HepG2 (cell line): Measurements from ENCODE around the gene LDHAL6B. TPM values are rescaled to one million over a fixed set of nuclear protein-coding genes. Genes with fewer than 3 reads are reported as not detected.
A peak's percentile ranks its signal among the peaks of the same experiment; 100 is the strongest.

Experiments used
- ADNP ChIP-seq: sonication (generic); formaldehyde crosslinking; IDR thresholded peaks from 2 replicates; pipeline ENCODE4 v1.4.0; 2020; ENCODE audit warnings: missing genetic modification reagents
- BCL6 ChIP-seq: IDR thresholded peaks from 2 replicates; pipeline ENCODE4 v1.6.1; 2016; ENCODE audit warnings: missing genetic modification reagents, missing compliant biosample characterization
- ELF3 ChIP-seq: IDR thresholded peaks from 2 replicates; pipeline ENCODE4 v1.6.1; 2016; ENCODE audit warnings: missing genetic modification reagents, missing compliant biosample characterization
- GABPA ChIP-seq, 2 experiments: IDR thresholded peaks; 2 replicates each; pipeline ENCODE4 v1.6.1; 2011 to 2016; ENCODE audit warnings: low read depth in 2 of 2, low read length in 1 of 2, missing biosample characterization in 1 of 2, missing genetic modification characterization in 1 of 2
- KLF9 ChIP-seq: IDR thresholded peaks from 2 replicates; pipeline ENCODE4 v1.6.1; 2016; ENCODE audit warnings: low read depth
- LRRFIP1 ChIP-seq: sonication (generic); formaldehyde crosslinking; conservative IDR thresholded peaks from 2 replicates; pipeline ENCODE4 v1.4.0; 2020; ENCODE audit warnings: missing genetic modification reagents
- MED8 ChIP-seq: sonication (generic); formaldehyde crosslinking; IDR thresholded peaks from 2 replicates; pipeline ENCODE4 v1.8.1; 2023; ENCODE audit warnings: mild to moderate bottlenecking, missing genetic modification reagents; ENCODE audit not compliant: insufficient replicate concordance
- RAD51 ChIP-seq: fragments of 450-650 bp; IDR thresholded peaks from 2 replicates; pipeline ENCODE4 v1.6.1; 2016; ENCODE audit warnings: borderline replicate concordance
- RBFOX2 ChIP-seq: fragments of 200-400 bp; formaldehyde crosslinking; IDR thresholded peaks from 2 replicates; pipeline ENCODE4 v1.6.1; 2017; ENCODE audit warnings: low read depth, mild to moderate bottlenecking, low read length
- RCOR2 ChIP-seq: IDR thresholded peaks from 2 replicates; pipeline ENCODE4 v1.6.1; 2016; ENCODE audit warnings: missing biosample characterization, missing genetic modification reagents
- SIX1 ChIP-seq: sonication (generic); formaldehyde crosslinking; IDR thresholded peaks from 2 replicates; pipeline ENCODE4 v1.4.0; 2020; ENCODE audit warnings: missing genetic modification reagents, borderline replicate concordance
- TFDP2 ChIP-seq: sonication (generic); formaldehyde crosslinking; IDR thresholded peaks from 2 replicates; pipeline ENCODE4 v1.4.0; 2020; ENCODE audit warnings: missing genetic modification reagents
- U2AF2 ChIP-seq: fragments of 200-400 bp; formaldehyde crosslinking; IDR thresholded peaks from 2 replicates; pipeline ENCODE4 v1.6.1; 2017; ENCODE audit warnings: low read depth, mild to moderate bottlenecking, low read length
- XBP1 ChIP-seq: sonication (generic); formaldehyde crosslinking; IDR thresholded peaks from 2 replicates; pipeline ENCODE4 v1.5.0; 2020; ENCODE audit warnings: missing genetic modification reagents
- ZFP36L1 ChIP-seq: sonication (generic); formaldehyde crosslinking; IDR thresholded peaks from 2 replicates; pipeline ENCODE4 v1.8.0; 2022; ENCODE audit warnings: mild to moderate bottlenecking, missing genetic modification reagents, moderate library complexity
- ZFP41 ChIP-seq: sonication (generic); formaldehyde crosslinking; IDR thresholded peaks from 2 replicates; pipeline ENCODE4 v1.4.0; 2020; ENCODE audit warnings: mild to moderate bottlenecking, missing genetic modification reagents, borderline replicate concordance
- ZNF10 ChIP-seq: sonication (generic); formaldehyde crosslinking; IDR thresholded peaks from 2 replicates; pipeline ENCODE4 v1.4.0; 2020; ENCODE audit warnings: mild to moderate bottlenecking, low read depth, missing genetic modification reagents, borderline replicate concordance
- ZNF207 ChIP-seq: fragments of 450-650 bp; IDR thresholded peaks from 2 replicates; pipeline ENCODE4 v1.6.1; 2016; ENCODE audit warnings: antibody characterized with exemption, borderline replicate concordance
- ZNF275 ChIP-seq: sonication (generic); formaldehyde crosslinking; IDR thresholded peaks from 2 replicates; pipeline ENCODE4 v1.8.0; 2022; ENCODE audit warnings: missing genetic modification reagents, mild to moderate bottlenecking, inconsistent platforms, borderline replicate concordance
- ZNF616 ChIP-seq: sonication (generic); formaldehyde crosslinking; IDR thresholded peaks from 2 replicates; pipeline ENCODE4 v1.5.0; 2020; ENCODE audit warnings: low read depth, mild to moderate bottlenecking, missing genetic modification reagents
- ZNF879 ChIP-seq: sonication (generic); formaldehyde crosslinking; IDR thresholded peaks from 2 replicates; pipeline ENCODE4 v1.8.1; 2023; ENCODE audit warnings: missing genetic modification reagents
- polyA plus RNA-seq, 8 experiments: library from polyadenylated mRNA; depleted of rRNA in 3 of 8; stranded (reverse) in 7 of 8; unstranded in 1 of 8; fragments of >200 nt; fragmentation: Illumina TruSeq in 4 of 8; extraction: Trizol in 4 of 8; gene quantifications; 2 replicates each; pipeline versions ENCODE4 v1.2.1 to v1.2.3, GENCODE V29; 2011 to 2016; ENCODE audit warnings: low read depth in 4 of 8, missing spikeins in 1 of 8, mixed read lengths in 1 of 8; ENCODE audit not compliant: insufficient read depth in 1 of 8
- total RNA-seq, 5 experiments: library from RNA; depleted of rRNA; stranded (reverse); fragments of >200 nt; fragmentation: Illumina TruSeq; extraction: Trizol; gene quantifications; 2 replicates each; pipeline ENCODE4 v1.2.3, GENCODE V29; 2016; ENCODE audit warnings: low read depth in 1 of 5
- TF ChIP-seq, protein P1 (sequence below): sonication (generic); formaldehyde crosslinking; conservative IDR thresholded peaks from 2 replicates; pipeline ENCODE4 v1.8.0; 2022; ENCODE audit warnings: low read depth, missing genetic modification reagents
- TF ChIP-seq, protein P2 (sequence below): IDR thresholded peaks from 2 replicates; pipeline ENCODE4 v1.6.1; 2018; ENCODE audit warnings: missing genetic modification reagents

Gene LDHAL6B
- total and polyA plus RNA-seq, 2 of the 13 experiments (the other 11 are each of a cell fraction or from before 2014, with no cell fraction given): not detected

GRCh38 chr15:59255680-59256336, 49.2 kb downstream of the LDHAL6B start (continued):
- no peak for TF ChIP-seq ZFP36L1 (CRISPR knock-in tag)
- TF ChIP-seq MED8 (CRISPR knock-in tag): no peak
- TF ChIP-seq ADNP (CRISPR knock-in tag): no peak
- 0 out of 2 replicates have a peak, but pooled peaks have one; percentile 57 for TF ChIP-seq ELF3 (CRISPR knock-in tag)
- TF ChIP-seq ZNF10 (CRISPR knock-in tag): no peak
- no peak for TF ChIP-seq XBP1 (CRISPR knock-in tag)
- TF ChIP-seq, protein P1, sequence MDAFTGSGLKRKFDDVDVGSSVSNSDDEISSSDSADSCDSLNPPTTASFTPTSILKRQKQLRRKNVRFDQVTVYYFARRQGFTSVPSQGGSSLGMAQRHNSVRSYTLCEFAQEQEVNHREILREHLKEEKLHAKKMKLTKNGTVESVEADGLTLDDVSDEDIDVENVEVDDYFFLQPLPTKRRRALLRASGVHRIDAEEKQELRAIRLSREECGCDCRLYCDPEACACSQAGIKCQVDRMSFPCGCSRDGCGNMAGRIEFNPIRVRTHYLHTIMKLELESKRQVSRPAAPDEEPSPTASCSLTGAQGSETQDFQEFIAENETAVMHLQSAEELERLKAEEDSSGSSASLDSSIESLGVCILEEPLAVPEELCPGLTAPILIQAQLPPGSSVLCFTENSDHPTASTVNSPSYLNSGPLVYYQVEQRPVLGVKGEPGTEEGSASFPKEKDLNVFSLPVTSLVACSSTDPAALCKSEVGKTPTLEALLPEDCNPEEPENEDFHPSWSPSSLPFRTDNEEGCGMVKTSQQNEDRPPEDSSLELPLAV: no peak
- TF ChIP-seq ZNF616 (CRISPR knock-in tag): no peak
- no peak for TF ChIP-seq ZNF879 (CRISPR knock-in tag)
- TF ChIP-seq BCL6 (CRISPR knock-in tag): peak; percentile 41
- TF ChIP-seq LRRFIP1 (CRISPR knock-in tag): no peak
- no peak for TF ChIP-seq ZFP41 (CRISPR knock-in tag)
- peak; percentile 23; the same call in 1 of the 2 replicates for TF ChIP-seq SIX1 (CRISPR knock-in tag)
- no peak for TF ChIP-seq ZNF207
- TF ChIP-seq GABPA (IDR thresholded peaks at IDR 0.05; ENCODE audit: low read depth, low read length): no peak
- no peak for TF ChIP-seq GABPA (CRISPR knock-in tag; IDR thresholded peaks at IDR 0.05; ENCODE audit: low read depth)
- TF ChIP-seq RBFOX2: no peak
- TF ChIP-seq, protein P2, sequence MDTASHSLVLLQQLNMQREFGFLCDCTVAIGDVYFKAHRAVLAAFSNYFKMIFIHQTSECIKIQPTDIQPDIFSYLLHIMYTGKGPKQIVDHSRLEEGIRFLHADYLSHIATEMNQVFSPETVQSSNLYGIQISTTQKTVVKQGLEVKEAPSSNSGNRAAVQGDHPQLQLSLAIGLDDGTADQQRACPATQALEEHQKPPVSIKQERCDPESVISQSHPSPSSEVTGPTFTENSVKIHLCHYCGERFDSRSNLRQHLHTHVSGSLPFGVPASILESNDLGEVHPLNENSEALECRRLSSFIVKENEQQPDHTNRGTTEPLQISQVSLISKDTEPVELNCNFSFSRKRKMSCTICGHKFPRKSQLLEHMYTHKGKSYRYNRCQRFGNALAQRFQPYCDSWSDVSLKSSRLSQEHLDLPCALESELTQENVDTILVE (CRISPR knock-in tag): no peak
- no peak for TF ChIP-seq ZNF275 (CRISPR knock-in tag)
- no peak for TF ChIP-seq RAD51
- TF ChIP-seq U2AF2: no peak
- no peak for TF ChIP-seq TFDP2
- TF ChIP-seq RCOR2: peak; percentile 45; the same call in 1 of the 2 replicates
- TF ChIP-seq KLF9 (CRISPR knock-in tag): 0 out of 2 replicates have a peak, but pooled peaks have one; percentile 55
